ENCODE data around the gene ZBTB8B. TPM values are rescaled to one million over a fixed set of nuclear protein-coding genes. Genes with fewer than 3 reads are reported as not detected.
"Not testable (repeated sequence)": the region's sequence is repeated elsewhere in the genome, so short reads cannot be mapped to it uniquely, and the experiment has no call there.

The ZBTB8B gene
- polyA plus RNA-seq, 1 of the 3 experiments (the other 2 are of a cell fraction), result 0.08 TPM

- 84% methylated on average over 9 of the region's 12 CpGs for WGBS (ENCODE audit: low lambda C conversion rate)
- CTCF ChIA-PET, result interaction anchor here (1.3 kb wide), 1 partner anchor 33 kb away, joined by 3 read pairs; no protein-coding TSS in a partner anchor
- H3K4me1 ChIP-seq (ENCODE audit: control insufficient read depth in 1 of 2, insufficient read depth in 2 of 2, low read depth in 1 of 2, low read length in 1 of 2), result peaks cover 0 to 5% of the 10 kb centered on the region in 2 experiments; a peak in 1 of 4 replicates
Measured at GRCh38 chr1:32480761-32481160, 15.9 kb downstream of the ZBTB8B start.

DNA sequence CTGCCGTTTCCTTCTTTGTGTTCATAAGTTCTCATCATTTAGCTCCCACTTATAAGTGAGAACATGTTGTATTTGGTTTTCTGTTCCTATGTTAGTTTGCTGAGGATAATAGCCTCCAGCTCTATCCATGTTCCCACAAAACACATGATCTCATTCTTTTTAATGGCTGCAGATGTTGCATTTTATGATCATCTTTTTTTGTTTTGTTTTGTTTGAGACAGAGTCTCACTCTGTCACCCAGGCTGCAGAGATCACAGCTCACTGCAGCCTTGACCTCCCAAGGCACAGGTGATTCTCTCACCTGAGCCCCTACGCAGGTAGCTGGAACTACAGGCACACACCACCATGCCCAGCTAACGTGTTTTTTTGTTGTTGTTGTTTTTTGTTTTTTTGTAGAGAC is 16.9 kb downstream of the ZBTB8B start:
- H3K27ac ChIP-seq (ENCODE audit: low read depth in 2 of 2, low read length in 1 of 2); H3K4me1 ChIP-seq (ENCODE audit: control insufficient read depth in 1 of 2, insufficient read depth in 2 of 2, low read depth in 1 of 2, low read length in 1 of 2); H2AFZ ChIP-seq (ENCODE audit: low read depth); H3K4me3 ChIP-seq (ENCODE audit: low read depth in 2 of 2, low read length in 1 of 2); DNase-seq; H3K9ac ChIP-seq; H3K36me3 ChIP-seq (replicated peaks in 1 of 2; ENCODE audit: control insufficient read depth in 1 of 2, insufficient read depth in 2 of 2, low read length in 1 of 2); H4K20me1 ChIP-seq (ENCODE audit: insufficient read depth); H3K9me2 ChIP-seq; POLR2A ChIA-PET; H3K79me2 ChIP-seq (ENCODE audit: insufficient read depth); H3K9me3 ChIP-seq; H3K27me3 ChIP-seq (ENCODE audit: insufficient read depth); H3K4me2 ChIP-seq: not testable (repeated sequence)
- CTCF ChIA-PET, result interaction anchor here (1.3 kb wide), 1 partner anchor 34 kb away, joined by 3 read pairs; no protein-coding TSS in a partner anchor
- peaks cover 12% of the 10 kb centered on the region for H3F3A ChIP-seq (replicated peaks; ENCODE audit: insufficient read depth)
- WGBS (ENCODE audit: low lambda C conversion rate), result 74% methylated on average over 3 of the region's 3 CpGs

More at GRCh38 chr1:32480761-32481160, 15.9 kb downstream of the ZBTB8B start:
- no peak overlapping the region for H2AFZ ChIP-seq (ENCODE audit: low read depth)
- no peaks in the 10 kb centered on the region for H4K20me1 ChIP-seq (ENCODE audit: insufficient read depth)
- DNase-seq, result no peak
- H3K27me3 ChIP-seq (ENCODE audit: insufficient read depth), result no peaks in the 10 kb centered on the region
- H3K9me2 ChIP-seq, result no peaks in the 10 kb centered on the region
- no peaks in the 10 kb centered on the region for H3K9me3 ChIP-seq
- no peak overlapping the region for H3K4me2 ChIP-seq
- H3K27ac ChIP-seq (ENCODE audit: low read depth in 2 of 2, low read length in 1 of 2), result no peak overlapping the region
- no peaks in the 10 kb centered on the region for H3K36me3 ChIP-seq (replicated peaks in 1 of 2; ENCODE audit: control insufficient read depth in 1 of 2, insufficient read depth in 2 of 2, low read length in 1 of 2)
- H3K79me2 ChIP-seq (ENCODE audit: insufficient read depth), result no peaks in the 10 kb centered on the region
- H3F3A ChIP-seq (replicated peaks; ENCODE audit: insufficient read depth), result peaks cover 8% of the 10 kb centered on the region
- POLR2A ChIA-PET, result no interaction called here
- TF ChIP-seq RFX5 (IDR thresholded peaks at IDR 0.05; ENCODE audit: low read length) (no peak), RCOR1 (IDR thresholded peaks at IDR 0.05; ENCODE audit: low read length) (no peak), GABPA (IDR thresholded peaks at IDR 0.05; ENCODE audit: low read depth) (no peak), MAX (IDR thresholded peaks at IDR 0.05; ENCODE audit: low read depth) (no peak), YY1 (IDR thresholded peaks at IDR 0.05; ENCODE audit: low read depth) (no peak), MXI1 (IDR thresholded peaks at IDR 0.05; ENCODE audit: low read depth, low read length) (no peak), TEAD4 (IDR thresholded peaks at IDR 0.05; ENCODE audit: borderline replicate concordance, insufficient read depth) (no peak), RXRA (IDR thresholded peaks at IDR 0.05; ENCODE audit: borderline replicate concordance, low read depth) (no peak), JUND (IDR thresholded peaks at IDR 0.05) (no peak), TCF12 (IDR thresholded peaks at IDR 0.05) (no peak), ZBTB33 (IDR thresholded peaks at IDR 0.05; ENCODE audit: borderline replicate concordance, low read depth) (no peak), FOXJ3 (CRISPR knock-in tag; IDR thresholded peaks at IDR 0.05) (no peak), FOXM1 (IDR thresholded peaks at IDR 0.05; ENCODE audit: low read depth) (no peak), USF2 (IDR thresholded peaks at IDR 0.05; ENCODE audit: borderline replicate concordance, low read depth, low read length) (no peak)
- TF ChIP-seq, protein P1, sequence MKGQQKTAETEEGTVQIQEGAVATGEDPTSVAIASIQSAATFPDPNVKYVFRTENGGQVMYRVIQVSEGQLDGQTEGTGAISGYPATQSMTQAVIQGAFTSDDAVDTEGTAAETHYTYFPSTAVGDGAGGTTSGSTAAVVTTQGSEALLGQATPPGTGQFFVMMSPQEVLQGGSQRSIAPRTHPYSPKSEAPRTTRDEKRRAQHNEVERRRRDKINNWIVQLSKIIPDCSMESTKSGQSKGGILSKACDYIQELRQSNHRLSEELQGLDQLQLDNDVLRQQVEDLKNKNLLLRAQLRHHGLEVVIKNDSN (IDR thresholded peaks at IDR 0.05; ENCODE audit: borderline replicate concordance, low read depth), result no peak
- TF ChIP-seq, protein P2, sequence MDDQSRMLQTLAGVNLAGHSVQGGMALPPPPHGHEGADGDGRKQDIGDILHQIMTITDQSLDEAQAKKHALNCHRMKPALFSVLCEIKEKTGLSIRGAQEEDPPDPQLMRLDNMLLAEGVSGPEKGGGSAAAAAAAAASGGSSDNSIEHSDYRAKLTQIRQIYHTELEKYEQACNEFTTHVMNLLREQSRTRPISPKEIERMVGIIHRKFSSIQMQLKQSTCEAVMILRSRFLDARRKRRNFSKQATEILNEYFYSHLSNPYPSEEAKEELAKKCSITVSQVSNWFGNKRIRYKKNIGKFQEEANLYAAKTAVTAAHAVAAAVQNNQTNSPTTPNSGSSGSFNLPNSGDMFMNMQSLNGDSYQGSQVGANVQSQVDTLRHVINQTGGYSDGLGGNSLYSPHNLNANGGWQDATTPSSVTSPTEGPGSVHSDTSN (IDR thresholded peaks at IDR 0.05), result no peak
- no peak overlapping the region for H3K4me3 ChIP-seq (ENCODE audit: low read depth in 2 of 2, low read length in 1 of 2)
- H3K9ac ChIP-seq, result no peak overlapping the region
